K562 (cell line): ENCODE measurements around the gene POLRMT. TPM values are rescaled to one million over a fixed set of nuclear protein-coding genes. Genes with fewer than 3 reads are reported as not detected.

Experiments used
- ATF6 ChIP-seq: sonication (generic); formaldehyde crosslinking; IDR thresholded peaks from 2 replicates; pipeline ENCODE4 v1.4.0; 2020; ENCODE audit warnings: mild to moderate bottlenecking, missing genetic modification reagents
- BMI1 ChIP-seq: fragments of 150-350 bp; IDR thresholded peaks from 2 replicates; pipeline ENCODE4 v1.6.1; 2014; ENCODE audit warnings: low read length
- CEBPZ ChIP-seq: fragments of 150-350 bp; IDR thresholded peaks from 2 replicates; pipeline ENCODE4 v1.6.1; 2014; ENCODE audit warnings: low read depth, mild to moderate bottlenecking, low read length, borderline replicate concordance
- CREB3L1 ChIP-seq: fragments of 450-650 bp; IDR thresholded peaks from 2 replicates; pipeline ENCODE4 v1.6.1; 2014; ENCODE audit warnings: low read depth, mild to moderate bottlenecking, moderate library complexity, borderline replicate concordance
- DMBX1 ChIP-seq: fragments of 250-450 bp; sonication (Bioruptor Pico); IDR thresholded peaks from 2 replicates; pipeline ENCODE4 v1.8.0; 2022; ENCODE audit warnings: inconsistent platforms, mild to moderate bottlenecking, moderate library complexity, borderline replicate concordance
- HDAC2 ChIP-seq: fragments of 450-650 bp; IDR thresholded peaks from 2 replicates; pipeline ENCODE4 v1.6.1; 2016; ENCODE audit warnings: mild to moderate bottlenecking
- HNRNPH1 ChIP-seq: fragments of 200-400 bp; formaldehyde crosslinking; optimal IDR thresholded peaks from 2 replicates; pipeline ENCODE3; 2017; ENCODE audit warnings: low read depth, mild to moderate bottlenecking, low read length, moderate library complexity
- IRF1 ChIP-seq: sonication (generic); formaldehyde crosslinking; IDR thresholded peaks from 2 replicates; pipeline ENCODE4 v1.8.0; 2022; ENCODE audit warnings: missing genetic modification reagents, mild to moderate bottlenecking, borderline replicate concordance
- JUNB ChIP-seq: fragments of 450-650 bp; formaldehyde crosslinking; conservative IDR thresholded peaks from 2 replicates; pipeline ENCODE4 v1.4.0; 2020; ENCODE audit warnings: mild to moderate bottlenecking
- MAFF ChIP-seq: IDR thresholded peaks from 2 replicates; pipeline ENCODE4 v1.6.1; 2012; ENCODE audit warnings: low read length, improper control_type of control experiment
- NCOA4 ChIP-seq: fragments of 450-650 bp; IDR thresholded peaks from 2 replicates; pipeline ENCODE4 v1.6.1; 2018; ENCODE audit warnings: mild to moderate bottlenecking; ENCODE audit not compliant: partially characterized antibody
- PML ChIP-seq: IDR thresholded peaks from 2 replicates; pipeline ENCODE4 v1.6.1; 2012; ENCODE audit warnings: low read length, inconsistent platforms
- SREBF1 ChIP-seq: fragments of 150-350 bp; IDR thresholded peaks from 2 replicates; pipeline ENCODE4 v1.6.1; 2014; ENCODE audit warnings: antibody characterized with exemption, low read depth, low read length, borderline replicate concordance
- ZC3H8 ChIP-seq: fragments of 450-650 bp; IDR thresholded peaks from 2 replicates; pipeline ENCODE4 v1.6.1; 2017
- ZNF354B ChIP-seq: fragments of 250-450 bp; sonication (Bioruptor Pico); IDR thresholded peaks from 2 replicates; pipeline ENCODE4 v1.4.0; 2020
- ZNF431 ChIP-seq: sonication (generic); formaldehyde crosslinking; IDR thresholded peaks from 2 replicates; pipeline ENCODE4 v1.8.0; 2022; ENCODE audit warnings: mild to moderate bottlenecking, missing genetic modification reagents
- ZNF449 ChIP-seq: fragments of 250-450 bp; sonication (Bioruptor Pico); IDR thresholded peaks from 2 replicates; pipeline ENCODE4 v1.8.0; 2022; ENCODE audit warnings: moderate library complexity, mild to moderate bottlenecking, inconsistent platforms
- polyA plus RNA-seq, 8 experiments: library from polyadenylated mRNA; depleted of rRNA in 4 of 8; stranded (reverse) in 5 of 8; unstranded in 3 of 8; fragments of >200 nt; fragmentation: Nextera tagmentation in 2 of 8; fragmentation: Illumina TruSeq in 1 of 8; extraction: Ambion mirVana in 2 of 8; extraction: Trizol in 1 of 8; gene quantifications; 2 replicates each; pipeline versions ENCODE4 v1.2.1 to v1.2.3, GENCODE V29; 2011 to 2014; ENCODE audit warnings: inconsistent platforms in 1 of 8, missing spikeins in 1 of 8
- total RNA-seq, 7 experiments: library from RNA; depleted of rRNA in 6 of 7; stranded (reverse); fragments of >200 nt in 6 of 7; fragmentation: Illumina TruSeq in 2 of 7; extraction: Trizol in 2 of 7; gene quantifications; 2 replicates each; pipeline versions ENCODE4 v1.2.1 to v1.2.3, GENCODE V29; 2011 to 2021; ENCODE audit warnings: low replicate concordance in 1 of 7

Gene POLRMT
- total and polyA plus RNA-seq, 9 of the 15 experiments (the other 6 are each of a cell fraction or from before 2014, with no cell fraction given): 30.3 to 144 (median 68.0) TPM

- TF ChIP-seq CEBPZ: no peak
- TF ChIP-seq ZNF431 (CRISPR knock-in tag): no peak
- TF ChIP-seq NCOA4: no peak
- no peak for TF ChIP-seq HNRNPH1
- TF ChIP-seq IRF1 (CRISPR knock-in tag): no peak
- no peak for TF ChIP-seq ZNF449 (CRISPR knock-in tag)
- TF ChIP-seq DMBX1 (CRISPR knock-in tag): no peak
- TF ChIP-seq PML: no peak
- no peak for TF ChIP-seq SREBF1
- no peak for TF ChIP-seq ZNF354B (CRISPR knock-in tag)
- no peak for TF ChIP-seq ATF6
- no peak for TF ChIP-seq MAFF
- no peak for TF ChIP-seq HDAC2
- no peak for TF ChIP-seq BMI1
- no peak for TF ChIP-seq ZC3H8
- no peak for TF ChIP-seq JUNB (CRISPR knock-in tag)
- TF ChIP-seq CREB3L1: no peak
Observed at GRCh38 chr19:639253-640160, 6.2 kb upstream of the POLRMT start, which contains the start of gene FGF22 (continued).
